ENCODE measurements around the gene C11orf68.

Gene C11orf68

DNA sequence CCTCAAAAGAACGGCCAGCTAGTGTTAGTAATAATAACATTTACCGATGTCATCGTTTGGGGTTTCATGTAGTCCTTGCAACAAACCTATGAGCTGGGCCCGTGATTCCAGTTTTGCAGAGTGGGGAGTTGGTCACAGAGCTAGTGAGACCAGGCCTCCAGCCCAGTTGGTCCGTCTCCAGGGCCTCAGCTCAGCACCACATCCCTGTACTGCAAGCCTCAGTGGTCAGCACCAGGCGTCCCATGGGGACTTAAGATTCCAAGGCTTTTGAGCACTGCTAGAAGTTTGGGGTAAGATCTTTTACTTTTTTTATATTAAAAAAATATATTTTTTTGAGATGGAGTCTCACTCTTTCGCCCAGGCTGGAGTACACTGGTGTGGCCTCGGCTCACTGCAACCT lies 25.3 kb upstream of the C11orf68 start:
- no peak for DNase-seq (ENCODE audit: low read depth in 2 of 2)
- TF ChIP-seq, protein P1, sequence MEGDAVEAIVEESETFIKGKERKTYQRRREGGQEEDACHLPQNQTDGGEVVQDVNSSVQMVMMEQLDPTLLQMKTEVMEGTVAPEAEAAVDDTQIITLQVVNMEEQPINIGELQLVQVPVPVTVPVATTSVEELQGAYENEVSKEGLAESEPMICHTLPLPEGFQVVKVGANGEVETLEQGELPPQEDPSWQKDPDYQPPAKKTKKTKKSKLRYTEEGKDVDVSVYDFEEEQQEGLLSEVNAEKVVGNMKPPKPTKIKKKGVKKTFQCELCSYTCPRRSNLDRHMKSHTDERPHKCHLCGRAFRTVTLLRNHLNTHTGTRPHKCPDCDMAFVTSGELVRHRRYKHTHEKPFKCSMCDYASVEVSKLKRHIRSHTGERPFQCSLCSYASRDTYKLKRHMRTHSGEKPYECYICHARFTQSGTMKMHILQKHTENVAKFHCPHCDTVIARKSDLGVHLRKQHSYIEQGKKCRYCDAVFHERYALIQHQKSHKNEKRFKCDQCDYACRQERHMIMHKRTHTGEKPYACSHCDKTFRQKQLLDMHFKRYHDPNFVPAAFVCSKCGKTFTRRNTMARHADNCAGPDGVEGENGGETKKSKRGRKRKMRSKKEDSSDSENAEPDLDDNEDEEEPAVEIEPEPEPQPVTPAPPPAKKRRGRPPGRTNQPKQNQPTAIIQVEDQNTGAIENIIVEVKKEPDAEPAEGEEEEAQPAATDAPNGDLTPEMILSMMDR (IDR thresholded peaks at IDR 0.05; ENCODE audit: low read depth, low read length): no peak
- H3K4me3 ChIP-seq (replicated peaks in 1 of 2; ENCODE audit: low read depth in 2 of 2, low read length in 2 of 2): no peak overlapping the region

DNA sequence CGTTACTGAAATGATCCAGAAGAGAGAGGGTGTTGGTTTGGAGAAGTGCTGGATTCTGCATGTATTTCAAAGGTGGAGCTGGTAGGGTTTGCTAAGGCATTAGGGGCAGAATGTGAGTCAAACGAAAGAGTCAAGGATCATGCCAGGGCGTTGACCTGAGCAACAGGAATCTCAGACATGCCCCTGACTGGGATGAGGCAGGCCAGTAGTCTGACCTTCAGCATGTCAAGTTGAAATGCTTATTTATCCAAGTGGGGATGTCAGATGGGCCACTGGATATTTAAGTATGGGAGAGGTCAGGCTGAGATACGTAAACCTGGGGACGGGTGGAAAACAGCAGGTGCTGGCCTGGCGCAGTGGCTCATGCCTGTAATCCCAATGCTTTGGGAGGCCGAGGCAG lies 23.7 kb upstream of the C11orf68 start:
- no peak for DNase-seq (ENCODE audit: low read depth in 2 of 2)
- TF ChIP-seq, protein P1 (IDR thresholded peaks at IDR 0.05; ENCODE audit: low read depth, low read length): no peak
- no peak overlapping the region for H3K4me3 ChIP-seq (replicated peaks in 1 of 2; ENCODE audit: low read depth in 2 of 2, low read length in 2 of 2)

DNA sequence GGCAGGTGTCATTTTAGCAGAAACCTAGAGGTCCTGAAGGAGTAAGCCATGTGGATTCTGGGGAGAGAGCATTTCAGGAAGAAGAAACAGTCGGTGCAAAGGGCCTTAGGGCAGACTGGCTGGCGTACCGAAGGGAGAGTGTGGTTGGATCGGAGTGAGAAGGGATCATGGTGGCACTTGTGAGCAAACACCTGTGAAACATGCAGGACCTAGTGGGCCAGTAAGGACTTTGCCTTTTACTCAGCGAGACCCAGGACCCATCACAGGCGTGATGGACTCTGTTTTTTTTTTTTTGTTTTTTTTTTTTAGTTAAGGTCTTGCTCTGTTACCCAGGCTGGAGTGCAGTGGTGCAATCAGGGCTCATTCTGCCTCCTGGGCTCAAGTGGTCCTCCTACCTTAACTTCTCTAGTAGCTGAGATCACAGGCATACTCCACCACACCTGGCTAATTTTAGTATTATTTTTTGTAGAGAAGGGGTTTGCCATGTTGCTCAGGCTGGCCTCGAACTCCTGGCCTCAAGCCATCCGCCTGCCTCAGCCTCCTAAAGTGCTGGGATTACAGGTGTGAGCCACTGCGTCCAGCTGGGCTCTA lies 23.0 kb upstream of the C11orf68 start:
- H3K4me3 ChIP-seq (replicated peaks in 1 of 2; ENCODE audit: low read depth in 2 of 2, low read length in 2 of 2): no peak overlapping the region
- TF ChIP-seq, protein P1 (IDR thresholded peaks at IDR 0.05; ENCODE audit: low read depth, low read length): no peak
- DNase-seq (ENCODE audit: low read depth in 2 of 2): no peak

DNA sequence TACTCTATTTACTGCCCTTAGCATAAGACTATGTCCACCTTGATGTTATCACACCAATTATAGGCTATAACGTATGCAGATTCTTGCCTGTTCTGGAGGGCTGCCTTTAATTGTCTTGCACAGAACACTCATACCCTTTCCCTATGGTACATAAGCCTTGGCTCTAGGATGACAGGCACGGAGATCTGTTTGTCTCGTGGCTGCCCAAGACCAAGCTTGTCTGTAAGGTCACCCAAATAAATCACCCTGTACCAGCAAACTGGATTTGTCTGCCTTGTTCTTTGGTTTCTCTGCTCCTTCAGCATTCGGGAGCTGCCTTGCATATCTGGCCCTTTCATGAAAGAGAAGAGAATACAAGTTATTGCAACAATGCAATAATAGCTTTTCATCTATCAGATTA lies 18.9 kb upstream of the C11orf68 start:
- TF ChIP-seq, protein P1 (IDR thresholded peaks at IDR 0.05; ENCODE audit: low read depth, low read length): no peak
- DNase-seq (ENCODE audit: low read depth in 2 of 2): no peak
- no peak overlapping the region for H3K4me3 ChIP-seq (replicated peaks in 1 of 2; ENCODE audit: low read depth in 2 of 2, low read length in 2 of 2)

DNA sequence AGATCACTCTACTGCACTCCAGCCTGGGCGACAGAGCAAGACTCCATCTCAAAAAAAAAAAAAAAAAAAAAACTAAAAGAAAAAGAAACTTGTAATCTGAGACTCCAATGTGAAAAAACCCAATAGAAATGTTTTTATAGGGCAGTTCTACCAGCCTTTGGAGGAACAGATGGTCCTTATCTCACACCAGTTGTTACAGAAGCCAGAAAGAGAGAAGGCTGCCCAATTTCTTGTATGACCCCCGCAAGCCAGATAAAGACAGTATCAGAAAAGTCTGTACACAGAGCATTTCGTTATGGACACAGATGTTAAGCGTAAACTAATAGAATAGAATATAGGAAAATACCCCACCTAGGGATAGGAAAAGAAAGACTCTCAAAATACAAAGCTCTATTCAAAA lies 15.2 kb upstream of the C11orf68 start:
- no peak overlapping the region for H3K4me3 ChIP-seq (replicated peaks in 1 of 2; ENCODE audit: low read depth in 2 of 2, low read length in 2 of 2)
- peak in 1 of 2 donors; percentile 70 for DNase-seq (ENCODE audit: low read depth in 2 of 2)
- TF ChIP-seq, protein P1 (IDR thresholded peaks at IDR 0.05; ENCODE audit: low read depth, low read length): no peak

DNA sequence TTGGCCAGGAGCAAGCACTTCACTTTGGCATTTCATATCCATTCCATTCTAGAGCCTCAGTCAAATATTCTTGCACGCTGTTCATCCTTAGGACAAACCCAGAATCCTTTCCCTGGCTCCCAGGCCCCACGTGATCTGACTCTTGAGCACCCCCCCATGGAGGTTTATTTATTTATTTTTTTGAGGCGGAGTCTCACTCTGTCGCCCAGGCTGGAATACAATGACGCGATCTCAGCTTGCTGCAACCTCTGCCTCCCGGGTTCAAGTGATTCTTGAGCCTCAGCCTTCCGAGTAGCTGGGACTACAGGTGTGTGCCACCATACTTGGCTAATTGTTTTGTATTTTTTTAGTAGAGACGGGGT lies 13.7 kb upstream of the C11orf68 start:
- TF ChIP-seq, protein P1 (IDR thresholded peaks at IDR 0.05; ENCODE audit: low read depth, low read length): no peak
- peak; percentile 40 to 47 for DNase-seq (ENCODE audit: low read depth in 2 of 2)
- no peak overlapping the region for H3K4me3 ChIP-seq (replicated peaks in 1 of 2; ENCODE audit: low read depth in 2 of 2, low read length in 2 of 2)

All from cardiac fibroblast (primary cell).